ENCODE results near the gene TUBA4B. TPM values are rescaled to one million over a fixed set of nuclear protein-coding genes. Genes with fewer than 3 reads are reported as not detected.

TUBA4B gene
- polyA plus RNA-seq, 2 donors: 0.02 TPM; not detected in 1

DNA sequence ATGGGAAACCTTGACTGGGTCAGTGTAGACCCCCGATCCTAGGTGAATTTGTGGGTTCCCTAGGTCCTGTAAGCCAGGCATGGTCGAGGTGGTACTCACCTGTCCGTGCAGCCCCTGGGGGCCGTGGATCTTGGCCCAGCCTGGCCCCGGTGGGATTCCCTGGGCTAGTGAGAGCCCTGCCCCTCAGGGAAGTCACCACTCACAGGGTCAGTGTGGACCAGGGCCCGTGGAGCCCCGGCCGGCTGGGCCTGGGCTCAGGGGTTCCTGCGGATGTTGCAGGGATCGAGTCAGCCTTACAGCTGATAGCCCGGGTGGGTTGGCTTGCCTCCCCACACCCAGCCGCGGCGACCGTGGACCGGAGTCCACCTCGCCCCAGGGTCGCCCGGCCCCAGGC lies 24.1 kb upstream of the TUBA4B start:
- Histone ChIP-seq H3K4me3 (ENCODE audit: low read depth in 1 of 2, low read length in 2 of 2) (peak overlapping the region; percentile 76 to 85), H3K36me3 (ENCODE audit: control insufficient read depth in 2 of 2, insufficient read depth in 2 of 2, low read length in 1 of 2) (peaks cover 25 to 27% of the 10 kb centered on the region in 2 donors)
- WGBS, 2 donors: 1 to 2% methylated on average over 17 to 19 of the region's 19 CpGs

DNA sequence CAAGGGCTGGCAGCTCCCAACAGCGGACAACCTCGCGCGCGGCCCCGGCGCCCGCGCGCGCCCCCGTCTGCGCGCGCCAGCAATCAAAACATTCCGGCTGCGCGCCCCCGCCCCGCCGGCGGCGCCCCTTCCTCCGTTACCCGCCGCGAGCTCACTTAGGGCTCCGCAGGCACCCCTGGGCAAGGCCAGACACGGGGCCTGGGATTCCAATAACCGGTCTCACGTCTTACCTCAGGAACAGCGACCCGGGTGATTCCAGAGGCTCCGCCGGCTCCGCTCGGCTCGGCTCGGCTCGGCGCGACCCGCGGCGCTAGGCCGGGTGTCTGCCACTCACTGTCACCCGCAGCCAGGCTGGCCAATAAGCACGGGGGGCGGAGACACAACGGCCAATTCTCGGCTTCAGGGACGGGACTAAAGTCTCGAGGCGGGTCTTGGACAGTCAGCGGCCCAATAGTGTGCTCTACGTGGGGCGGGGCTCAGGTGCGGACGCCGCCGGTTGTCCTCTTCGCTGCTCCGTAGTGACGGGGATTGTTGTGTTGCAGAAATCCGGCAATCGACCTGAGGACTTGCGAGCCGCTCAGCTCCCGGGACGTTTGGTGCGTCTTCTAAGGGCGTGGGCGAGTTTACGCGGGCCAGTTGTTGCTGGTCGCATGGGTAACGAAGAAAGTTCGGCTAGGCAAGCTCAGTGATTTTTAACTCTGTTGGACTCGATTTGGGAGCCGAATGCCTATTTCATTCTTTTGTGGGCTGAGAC lies 23.6 kb upstream of the TUBA4B start, which contains the start of the genes ANKZF1 and ATG9A:
Gene ANKZF1 (plus strand): TSS at position 502 of the 754 bp plus-strand sequence. CDS start 452 bp downstream, outside the sequence.
Gene ATG9A (minus strand): TSS at position 332 of the 754 bp plus-strand sequence. CDS start 1,612 bp downstream, outside the sequence.
- peak within 1 kb of the TSS; percentile 94 to 99 for H3K27ac ChIP-seq (ENCODE audit: low read depth in 2 of 2, low read length in 1 of 2)
- WGBS, 2 donors: 0% methylated on average over 73 to 80 of the region's 80 CpGs
- peak within 1 kb of the TSS; percentile 76 to 85 for H3K4me3 ChIP-seq (ENCODE audit: low read depth in 1 of 2, low read length in 2 of 2)
- peaks cover 9 to 10% of the 10 kb centered on the region in 2 donors for H3K4me1 ChIP-seq (ENCODE audit: control insufficient read depth in 2 of 2, insufficient read depth in 2 of 2, low read length in 1 of 2)
- no peaks in the 10 kb centered on the region for H3K27me3 ChIP-seq (ENCODE audit: control insufficient read depth in 1 of 2, insufficient read depth in 2 of 2, low read length in 2 of 2)
- H3K36me3 ChIP-seq (ENCODE audit: control insufficient read depth in 2 of 2, insufficient read depth in 2 of 2, low read length in 1 of 2): peaks cover 20 to 26% of the 10 kb centered on the region in 2 donors
- H3K9me3 ChIP-seq (ENCODE audit: control insufficient read depth in 2 of 2, insufficient read depth in 1 of 2, low read depth in 1 of 2, low read length in 1 of 2): no peaks in the 10 kb centered on the region

More for the DNA sequence above, 24.1 kb upstream of the TUBA4B start:
- Histone ChIP-seq H3K27ac (ENCODE audit: low read depth in 2 of 2, low read length in 1 of 2) (peak overlapping the region; percentile 94 to 99), H3K27me3 (ENCODE audit: control insufficient read depth in 1 of 2, insufficient read depth in 2 of 2, low read length in 2 of 2) (no peaks in the 10 kb centered on the region), H3K4me1 (ENCODE audit: control insufficient read depth in 2 of 2, insufficient read depth in 2 of 2, low read length in 1 of 2) (peaks cover 9 to 10% of the 10 kb centered on the region in 2 donors), H3K9me3 (ENCODE audit: control insufficient read depth in 2 of 2, insufficient read depth in 1 of 2, low read depth in 1 of 2, low read length in 1 of 2) (no peaks in the 10 kb centered on the region)

DNA sequence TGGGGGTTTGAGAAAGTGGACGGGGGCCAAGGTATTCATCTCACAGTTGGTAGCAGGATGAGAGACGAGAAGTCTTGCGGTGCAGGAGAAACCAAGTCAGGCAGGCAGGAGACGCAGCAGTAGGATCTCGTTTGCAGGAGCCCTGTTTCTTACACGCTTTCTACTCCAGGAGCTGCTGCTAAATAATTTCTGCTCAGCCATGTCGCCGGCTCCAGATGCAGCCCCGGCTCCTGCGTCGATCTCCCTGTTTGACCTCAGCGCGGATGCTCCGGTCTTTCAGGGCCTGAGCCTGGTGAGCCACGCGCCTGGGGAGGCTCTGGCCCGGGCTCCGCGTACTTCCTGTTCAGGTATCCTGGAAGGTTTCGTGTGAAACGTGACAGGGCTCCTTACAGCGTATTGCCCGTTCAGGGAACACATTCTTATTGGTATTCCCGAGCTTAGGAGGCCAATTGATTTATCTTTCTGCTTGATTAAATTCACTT lies 22.9 kb upstream of the TUBA4B start:
- H3K27ac ChIP-seq (ENCODE audit: low read depth in 2 of 2, low read length in 1 of 2): peak overlapping the region; percentile 94 to 99
- H3K4me3 ChIP-seq (ENCODE audit: low read depth in 1 of 2, low read length in 2 of 2): peak overlapping the region; percentile 70 to 76
- H3K9me3 ChIP-seq (ENCODE audit: control insufficient read depth in 2 of 2, insufficient read depth in 1 of 2, low read depth in 1 of 2, low read length in 1 of 2): no peaks in the 10 kb centered on the region
- peaks cover 9 to 10% of the 10 kb centered on the region in 2 donors for H3K4me1 ChIP-seq (ENCODE audit: control insufficient read depth in 2 of 2, insufficient read depth in 2 of 2, low read length in 1 of 2)
- H3K27me3 ChIP-seq (ENCODE audit: control insufficient read depth in 1 of 2, insufficient read depth in 2 of 2, low read length in 2 of 2): no peaks in the 10 kb centered on the region
- 0% methylated on average over 24 of the region's 24 CpGs for WGBS, 2 donors
- H3K36me3 ChIP-seq (ENCODE audit: control insufficient read depth in 2 of 2, insufficient read depth in 2 of 2, low read length in 1 of 2): peaks cover 17 to 23% of the 10 kb centered on the region in 2 donors

DNA sequence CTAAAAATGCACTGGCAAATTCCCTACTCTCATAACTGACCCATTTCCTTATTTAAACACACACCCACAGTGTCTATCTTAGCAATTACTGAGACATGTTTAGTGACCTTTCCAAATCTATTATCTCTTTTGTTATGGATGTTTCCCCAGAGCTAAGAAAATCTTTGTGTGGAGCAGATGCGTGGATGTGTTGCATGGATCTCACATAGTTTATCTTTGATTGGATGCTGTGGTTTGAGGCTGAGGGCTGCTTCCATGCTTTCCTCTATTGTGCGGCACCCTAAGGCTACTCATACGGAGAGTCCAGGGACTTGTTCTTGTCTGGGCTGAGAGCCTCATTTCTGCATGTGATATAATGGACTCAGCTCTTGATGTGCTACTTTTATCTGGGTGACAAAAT lies 18.7 kb upstream of the TUBA4B start:
- no peak overlapping the region for H3K4me3 ChIP-seq (ENCODE audit: low read depth in 1 of 2, low read length in 2 of 2)
- H3K36me3 ChIP-seq (ENCODE audit: control insufficient read depth in 2 of 2, insufficient read depth in 2 of 2, low read length in 1 of 2): peaks cover 24 to 32% of the 10 kb centered on the region in 2 donors
- WGBS, 2 donors: 75 to 96% methylated on average over 3 of the region's 3 CpGs

DNA sequence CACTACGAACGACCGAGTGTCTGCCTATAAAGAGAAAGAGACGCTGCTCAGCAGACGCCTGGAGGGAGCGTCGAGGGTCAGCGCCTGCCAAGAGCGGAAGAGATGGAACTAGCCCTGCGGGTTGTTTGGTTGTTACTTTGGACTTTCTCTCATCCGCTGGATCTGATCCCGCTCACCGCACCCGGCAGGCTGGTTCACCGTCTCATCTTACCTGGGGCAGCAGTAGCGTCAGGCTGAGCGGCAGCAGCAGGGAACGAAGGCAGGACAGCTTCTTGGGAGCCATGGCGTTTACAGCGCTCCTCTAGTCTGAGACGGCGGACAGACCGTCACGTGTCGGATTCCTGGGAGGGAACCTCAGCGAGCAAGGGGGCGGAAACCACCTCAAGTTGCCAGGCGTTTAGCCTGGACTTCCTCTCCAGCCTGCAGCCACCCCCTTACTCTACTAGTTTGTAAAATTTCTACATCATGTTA lies 9.7 kb upstream of the TUBA4B start:
- Histone ChIP-seq H3K9me3 (ENCODE audit: control insufficient read depth in 2 of 2, insufficient read depth in 1 of 2, low read depth in 1 of 2, low read length in 1 of 2) (no peaks in the 10 kb centered on the region), H3K27me3 (ENCODE audit: control insufficient read depth in 1 of 2, insufficient read depth in 2 of 2, low read length in 2 of 2) (no peaks in the 10 kb centered on the region), H3K4me1 (ENCODE audit: control insufficient read depth in 2 of 2, insufficient read depth in 2 of 2, low read length in 1 of 2) (peaks cover 3 to 8% of the 10 kb centered on the region in 2 donors), H3K27ac (ENCODE audit: low read depth in 2 of 2, low read length in 1 of 2) (no peak overlapping the region), H3K4me3 (ENCODE audit: low read depth in 1 of 2, low read length in 2 of 2) (no peak overlapping the region), H3K36me3 (ENCODE audit: control insufficient read depth in 2 of 2, insufficient read depth in 2 of 2, low read length in 1 of 2) (peaks cover 6% of the 10 kb centered on the region in 2 donors)
- 36 to 46% methylated on average over 28 of the region's 28 CpGs for WGBS, 2 donors

More for the DNA sequence above, 18.7 kb upstream of the TUBA4B start:
- H3K27ac ChIP-seq (ENCODE audit: low read depth in 2 of 2, low read length in 1 of 2): no peak overlapping the region
- H3K27me3 ChIP-seq (ENCODE audit: control insufficient read depth in 1 of 2, insufficient read depth in 2 of 2, low read length in 2 of 2): no peaks in the 10 kb centered on the region
- H3K4me1 ChIP-seq (ENCODE audit: control insufficient read depth in 2 of 2, insufficient read depth in 2 of 2, low read length in 1 of 2): no peaks in the 10 kb centered on the region
- H3K9me3 ChIP-seq (ENCODE audit: control insufficient read depth in 2 of 2, insufficient read depth in 1 of 2, low read depth in 1 of 2, low read length in 1 of 2): no peaks in the 10 kb centered on the region

DNA sequence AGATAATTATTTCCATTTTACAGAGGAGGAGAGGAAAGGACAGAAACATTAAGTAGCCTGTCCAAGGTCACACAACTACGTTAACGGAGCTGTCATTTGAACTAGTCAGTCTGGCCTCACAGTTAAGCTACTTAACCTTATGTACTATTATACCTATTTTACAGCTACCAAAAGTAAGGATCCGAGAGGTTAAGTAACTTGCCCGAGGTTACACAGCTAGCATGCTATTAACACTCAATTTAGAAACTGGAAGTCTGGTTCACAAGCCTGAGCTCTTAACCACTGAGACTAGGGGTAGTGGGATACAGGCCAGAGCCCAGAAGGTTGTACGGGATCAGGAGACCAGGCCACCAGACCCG lies 8.3 kb upstream of the TUBA4B start:
- Histone ChIP-seq H3K36me3 (ENCODE audit: control insufficient read depth in 2 of 2, insufficient read depth in 2 of 2, low read length in 1 of 2) (peaks cover 6 to 7% of the 10 kb centered on the region in 2 donors), H3K27me3 (ENCODE audit: control insufficient read depth in 1 of 2, insufficient read depth in 2 of 2, low read length in 2 of 2) (no peaks in the 10 kb centered on the region), H3K27ac (ENCODE audit: low read depth in 2 of 2, low read length in 1 of 2) (peak overlapping the region; percentile 91 to 96), H3K9me3 (ENCODE audit: control insufficient read depth in 2 of 2, insufficient read depth in 1 of 2, low read depth in 1 of 2, low read length in 1 of 2) (no peaks in the 10 kb centered on the region), H3K4me1 (ENCODE audit: control insufficient read depth in 2 of 2, insufficient read depth in 2 of 2, low read length in 1 of 2) (peaks cover 7 to 18% of the 10 kb centered on the region in 2 donors), H3K4me3 (ENCODE audit: low read depth in 1 of 2, low read length in 2 of 2) (peak overlapping the region; percentile 81 to 93)
- WGBS, 2 donors: 35% methylated on average over 6 of the region's 6 CpGs

DNA sequence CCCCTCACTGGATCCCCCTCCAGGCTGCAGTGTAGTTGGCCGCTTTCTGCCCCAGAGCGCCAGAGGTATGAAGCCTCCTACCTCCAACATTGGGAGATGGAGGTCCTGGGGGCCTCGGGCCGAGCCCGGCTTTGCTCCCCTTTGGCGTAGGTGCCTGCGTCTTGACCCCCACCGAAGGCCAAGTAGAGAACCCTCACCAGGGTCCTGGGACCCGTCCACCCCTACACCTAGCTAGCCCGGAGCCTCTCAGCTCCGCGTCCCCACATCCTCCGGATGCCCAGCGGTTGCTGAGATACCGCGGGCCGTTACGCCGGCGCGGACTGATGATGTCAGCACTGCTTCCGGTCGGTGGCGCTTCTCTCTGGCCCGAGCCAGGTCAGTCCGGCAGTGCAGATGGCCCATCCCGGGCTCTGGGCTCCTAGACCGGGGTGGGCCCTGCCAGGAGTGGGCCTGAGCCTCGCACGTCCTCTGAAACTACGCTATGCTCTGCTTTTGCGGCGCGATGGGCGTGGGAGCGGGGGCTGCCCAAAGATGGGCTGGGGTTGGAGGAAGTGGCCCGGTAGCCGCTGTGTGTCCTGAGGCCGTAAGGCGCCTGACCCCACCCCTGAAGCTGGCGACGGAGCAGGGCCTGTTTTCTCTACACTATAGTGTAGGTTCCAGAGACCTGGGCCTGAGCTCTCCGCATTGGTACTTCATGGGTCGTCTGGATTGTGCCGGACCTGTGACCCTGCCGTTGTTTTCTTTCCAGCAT lies 7.7 kb upstream of the TUBA4B start, which contains the start of the genes GLB1L and STK16:
Gene GLB1L (minus strand): TSS at position 297 of the 751 bp plus-strand sequence. CDS start 1,871 bp downstream, outside the sequence.
Gene STK16 (plus strand): TSS at position 332 of the 751 bp plus-strand sequence. CDS start 521 bp downstream, outside the sequence.
- Histone ChIP-seq H3K27me3 (ENCODE audit: control insufficient read depth in 1 of 2, insufficient read depth in 2 of 2, low read length in 2 of 2) (no peaks in the 10 kb centered on the region), H3K4me1 (ENCODE audit: control insufficient read depth in 2 of 2, insufficient read depth in 2 of 2, low read length in 1 of 2) (peaks cover 9 to 23% of the 10 kb centered on the region in 2 donors), H3K27ac (ENCODE audit: low read depth in 2 of 2, low read length in 1 of 2) (peak within 1 kb of the TSS; percentile 91 to 96), H3K36me3 (ENCODE audit: control insufficient read depth in 2 of 2, insufficient read depth in 2 of 2, low read length in 1 of 2) (peaks cover 7 to 10% of the 10 kb centered on the region in 2 donors), H3K4me3 (ENCODE audit: low read depth in 1 of 2, low read length in 2 of 2) (peak within 1 kb of the TSS; percentile 81 to 93), H3K9me3 (ENCODE audit: control insufficient read depth in 2 of 2, insufficient read depth in 1 of 2, low read depth in 1 of 2, low read length in 1 of 2) (no peaks in the 10 kb centered on the region)
- WGBS, 2 donors: 0% methylated on average over 45 to 46 of the region's 46 CpGs

DNA sequence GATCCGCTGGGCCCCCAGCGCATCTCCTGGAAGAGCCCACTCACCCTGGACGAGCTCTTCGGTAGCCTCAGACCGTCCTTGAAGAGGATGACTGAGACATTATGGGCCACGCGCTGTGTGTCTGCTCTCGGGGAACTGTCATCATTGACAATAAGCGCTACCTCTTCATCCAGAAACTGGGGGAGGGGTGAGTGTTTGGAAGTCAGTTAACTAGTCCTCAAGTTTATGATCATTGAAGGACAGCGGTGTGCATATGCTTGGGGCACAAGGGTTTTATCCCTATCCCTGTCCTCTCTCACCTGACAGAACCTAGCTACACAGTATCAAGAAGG lies 7.2 kb upstream of the TUBA4B start:
- peaks cover 10 to 13% of the 10 kb centered on the region in 2 donors for H3K36me3 ChIP-seq (ENCODE audit: control insufficient read depth in 2 of 2, insufficient read depth in 2 of 2, low read length in 1 of 2)
- H3K4me1 ChIP-seq (ENCODE audit: control insufficient read depth in 2 of 2, insufficient read depth in 2 of 2, low read length in 1 of 2): peaks cover 13 to 29% of the 10 kb centered on the region in 2 donors
- H3K27ac ChIP-seq (ENCODE audit: low read depth in 2 of 2, low read length in 1 of 2): peak overlapping the region; percentile 91 to 96
- 9 to 13% methylated on average over 10 of the region's 10 CpGs for whole genome bisulfite sequencing, 2 donors
- H3K4me3 ChIP-seq (ENCODE audit: low read depth in 1 of 2, low read length in 2 of 2): peak overlapping the region; percentile 81 to 93
- H3K9me3 ChIP-seq (ENCODE audit: control insufficient read depth in 2 of 2, insufficient read depth in 1 of 2, low read depth in 1 of 2, low read length in 1 of 2): no peaks in the 10 kb centered on the region
- no peaks in the 10 kb centered on the region for H3K27me3 ChIP-seq (ENCODE audit: control insufficient read depth in 1 of 2, insufficient read depth in 2 of 2, low read length in 2 of 2)

DNA sequence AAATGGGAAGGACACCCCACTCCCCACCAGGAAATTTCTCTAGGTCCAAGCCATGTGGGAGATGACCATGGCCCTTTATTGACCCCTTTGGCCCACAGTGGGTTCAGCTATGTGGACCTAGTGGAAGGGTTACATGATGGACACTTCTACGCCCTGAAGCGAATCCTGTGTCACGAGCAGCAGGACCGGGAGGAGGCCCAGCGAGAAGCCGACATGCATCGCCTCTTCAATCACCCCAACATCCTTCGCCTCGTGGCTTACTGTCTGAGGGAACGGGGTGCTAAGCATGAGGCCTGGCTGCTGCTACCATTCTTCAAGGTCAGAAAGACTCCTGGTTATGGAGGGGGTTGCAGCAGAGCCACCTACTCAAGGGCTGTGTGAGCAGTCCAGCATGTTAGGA lies 6.5 kb upstream of the TUBA4B start:
- H3K9me3 ChIP-seq (ENCODE audit: control insufficient read depth in 2 of 2, insufficient read depth in 1 of 2, low read depth in 1 of 2, low read length in 1 of 2): no peaks in the 10 kb centered on the region
- peak overlapping the region; percentile 12 to 44 for H3K27ac ChIP-seq (ENCODE audit: low read depth in 2 of 2, low read length in 1 of 2)
- peaks cover 10 to 19% of the 10 kb centered on the region in 2 donors for H3K36me3 ChIP-seq (ENCODE audit: control insufficient read depth in 2 of 2, insufficient read depth in 2 of 2, low read length in 1 of 2)
- 92 to 93% methylated on average over 10 of the region's 10 CpGs for WGBS, 2 donors
- no peaks in the 10 kb centered on the region for H3K27me3 ChIP-seq (ENCODE audit: control insufficient read depth in 1 of 2, insufficient read depth in 2 of 2, low read length in 2 of 2)
- peaks cover 13 to 36% of the 10 kb centered on the region in 2 donors for H3K4me1 ChIP-seq (ENCODE audit: control insufficient read depth in 2 of 2, insufficient read depth in 2 of 2, low read length in 1 of 2)
- H3K4me3 ChIP-seq (ENCODE audit: low read depth in 1 of 2, low read length in 2 of 2): no peak overlapping the region

Data from esophagus (tissue), 2 donors.